Activated CD4-positive, alpha-beta T cell treated with anti-CD3 and anti-CD28 coated beads for 48 hours (primary cell): ENCODE data around the gene SCAND1.

Experiments
- DNase-seq: peaks from one replicate; pipeline ENCODE4 v3.0.0-alpha.2; 2020

SCAND1 gene

GRCh38 chr20:35903843-35904242 lies 50.5 kb downstream of the SCAND1 start:
- no peak for DNase-seq
